HG02840 (cell line): ENCODE data around the gene PUS7.
A peak's percentile ranks its signal among the peaks of the same experiment; 100 is the strongest.
"Not testable (repeated sequence)": the region's sequence is repeated elsewhere in the genome, so short reads cannot be mapped to it uniquely, and the experiment has no call there.

Source experiments
- ATAC-seq: cut with Tn5 transposase; IDR thresholded peaks from one replicate; pipeline ENCODE4 v1.9.1; 2021; ENCODE audit warnings: mild to moderate bottlenecking, moderate library complexity, moderate number of reproducible peaks; ENCODE audit not compliant: unreplicated experiment, low FRiP score

PUS7 gene, protein sequence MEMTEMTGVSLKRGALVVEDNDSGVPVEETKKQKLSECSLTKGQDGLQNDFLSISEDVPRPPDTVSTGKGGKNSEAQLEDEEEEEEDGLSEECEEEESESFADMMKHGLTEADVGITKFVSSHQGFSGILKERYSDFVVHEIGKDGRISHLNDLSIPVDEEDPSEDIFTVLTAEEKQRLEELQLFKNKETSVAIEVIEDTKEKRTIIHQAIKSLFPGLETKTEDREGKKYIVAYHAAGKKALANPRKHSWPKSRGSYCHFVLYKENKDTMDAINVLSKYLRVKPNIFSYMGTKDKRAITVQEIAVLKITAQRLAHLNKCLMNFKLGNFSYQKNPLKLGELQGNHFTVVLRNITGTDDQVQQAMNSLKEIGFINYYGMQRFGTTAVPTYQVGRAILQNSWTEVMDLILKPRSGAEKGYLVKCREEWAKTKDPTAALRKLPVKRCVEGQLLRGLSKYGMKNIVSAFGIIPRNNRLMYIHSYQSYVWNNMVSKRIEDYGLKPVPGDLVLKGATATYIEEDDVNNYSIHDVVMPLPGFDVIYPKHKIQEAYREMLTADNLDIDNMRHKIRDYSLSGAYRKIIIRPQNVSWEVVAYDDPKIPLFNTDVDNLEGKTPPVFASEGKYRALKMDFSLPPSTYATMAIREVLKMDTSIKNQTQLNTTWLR

DNA sequence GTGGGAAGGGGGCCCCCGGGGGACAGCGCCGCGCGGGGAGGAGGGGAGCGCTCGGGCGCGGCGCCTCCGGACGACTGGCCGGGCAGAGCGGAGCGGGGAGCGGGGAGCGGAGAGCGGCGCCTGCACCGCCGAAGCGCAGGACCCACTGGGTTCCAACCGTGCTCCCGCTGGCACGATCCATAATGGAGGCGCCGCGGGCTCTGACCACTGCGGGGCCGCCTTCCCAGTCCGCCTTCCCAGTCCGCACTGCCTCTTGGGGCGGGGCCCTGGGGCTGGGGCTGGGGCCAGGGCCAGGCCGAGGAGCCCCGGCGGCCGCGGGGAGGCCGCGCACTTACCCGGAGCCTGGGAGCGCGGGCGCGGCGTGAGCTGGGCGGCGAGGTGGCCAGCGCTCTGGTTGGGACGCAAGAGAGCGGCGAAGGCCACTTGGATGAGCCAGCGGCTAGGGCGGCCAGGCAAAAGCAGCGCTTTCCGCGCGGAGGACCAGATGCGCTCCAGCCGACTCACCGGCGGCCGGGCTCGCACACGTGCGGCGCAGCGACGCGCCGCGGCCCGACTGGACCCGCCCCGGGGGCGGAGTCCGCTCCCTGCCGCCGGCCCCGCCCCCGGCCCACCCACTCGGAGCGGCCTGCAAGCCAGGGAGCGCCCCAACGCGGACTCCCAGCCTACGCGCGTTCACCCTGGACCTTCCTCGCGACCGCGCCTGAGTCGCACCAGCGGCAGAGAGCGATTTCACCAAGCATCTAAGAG, at the start of gene PUS7:
PUS7 (minus strand) TSS at position 555 of the 747 bp plus-strand sequence. CDS start 13,759 bp downstream, outside the sequence.
- peak; percentile 87 for ATAC-seq

DNA sequence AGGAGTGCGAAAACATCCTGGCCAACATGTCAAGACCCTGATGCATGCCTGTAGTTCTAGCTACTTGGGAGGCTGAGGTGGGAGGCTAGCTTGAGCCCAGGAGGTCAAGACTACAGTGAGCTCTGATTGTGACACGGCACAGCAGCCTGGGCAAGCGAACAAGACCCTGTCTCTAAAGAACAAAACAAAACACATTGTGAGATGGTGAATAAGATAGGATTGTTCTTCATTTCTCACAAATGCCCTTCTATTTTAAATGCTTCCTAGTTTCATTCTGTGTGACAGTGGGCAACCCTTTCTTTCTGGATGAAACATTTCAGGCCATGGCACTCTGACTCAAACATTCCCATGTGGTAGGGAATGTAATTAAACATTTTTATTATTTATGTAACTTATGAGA, 45.8 kb upstream of the PUS7 start:
- no peak for ATAC-seq

DNA sequence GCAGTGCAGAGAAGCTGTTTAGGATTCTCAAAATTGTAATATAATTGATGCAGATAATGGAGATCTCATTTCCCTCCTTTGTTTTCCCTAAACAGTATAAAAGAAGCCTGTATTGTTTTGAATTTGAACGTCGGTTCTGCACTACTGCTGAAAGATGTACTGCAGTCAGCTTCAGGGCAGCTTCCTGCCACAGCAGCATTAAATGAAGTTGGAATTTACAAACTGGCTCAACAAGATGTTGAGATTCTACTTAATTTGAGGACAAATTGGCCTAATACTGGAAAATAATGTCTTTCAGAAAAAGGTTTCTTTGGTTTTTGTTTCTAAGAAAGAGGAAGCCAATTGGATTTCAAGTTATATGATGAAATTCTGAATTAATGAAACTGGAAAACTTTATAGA, 45.0 kb upstream of the PUS7 start:
- ATAC-seq: no peak

DNA sequence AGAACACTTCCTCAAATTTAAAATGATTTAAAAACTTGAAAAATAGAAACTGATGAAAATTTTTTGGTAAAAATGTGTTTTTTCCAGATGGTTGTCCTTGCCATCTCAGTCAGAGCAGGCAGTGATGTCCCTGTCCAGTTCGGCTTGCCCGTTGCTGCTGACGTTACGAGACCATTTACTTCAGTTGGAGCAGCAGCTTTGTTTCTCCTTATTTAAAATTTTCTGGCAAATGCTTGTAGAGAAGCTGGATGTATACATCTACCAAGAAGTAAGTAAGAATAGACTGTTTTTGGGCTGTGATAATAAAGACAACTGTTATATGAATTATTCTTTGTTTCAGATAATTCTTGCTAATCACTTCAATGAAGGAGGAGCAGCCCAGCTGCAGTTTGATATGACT, 43.1 kb upstream of the PUS7 start:
- no peak for ATAC-seq

DNA sequence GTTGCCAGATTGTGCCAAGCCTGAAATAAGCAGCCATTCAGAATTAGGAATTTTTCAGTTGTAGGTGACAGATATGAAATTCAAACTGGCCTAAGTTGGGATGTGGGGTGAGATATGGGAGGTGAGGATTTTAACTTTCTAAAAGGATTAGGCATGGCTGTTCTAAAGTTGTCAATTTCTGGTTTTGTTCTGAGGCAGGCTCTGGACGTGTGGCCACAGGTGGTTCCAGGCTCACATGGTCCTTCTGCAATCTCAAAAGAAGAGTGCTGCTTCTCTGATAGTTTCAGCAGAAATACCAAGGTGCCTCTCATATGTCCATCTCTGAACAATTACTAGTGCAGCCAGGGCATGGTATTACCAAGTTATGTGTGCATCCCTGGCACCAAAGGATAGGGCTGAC, 37.9 kb upstream of the PUS7 start:
- ATAC-seq: no peak

DNA sequence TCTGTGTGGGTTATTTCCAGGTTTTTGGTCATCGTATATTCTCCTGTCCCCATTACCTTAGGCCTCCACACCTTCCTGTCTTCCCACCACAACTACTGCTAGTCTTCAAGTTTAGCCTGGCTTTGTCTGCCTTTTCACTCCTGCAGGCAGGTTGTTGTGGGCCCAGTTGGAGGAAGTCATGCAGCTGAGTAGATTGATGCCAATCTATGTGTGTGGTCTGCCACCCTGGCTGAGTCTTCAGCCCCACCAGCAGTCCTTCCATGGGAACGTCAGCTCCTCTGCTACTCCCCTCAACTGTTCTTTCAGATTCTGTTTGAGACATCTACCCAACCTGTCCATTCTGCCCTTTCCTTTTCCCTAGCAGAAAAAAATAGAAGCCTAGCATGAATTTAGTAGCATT, 16.3 kb upstream of the PUS7 start:
- ATAC-seq: no peak

DNA sequence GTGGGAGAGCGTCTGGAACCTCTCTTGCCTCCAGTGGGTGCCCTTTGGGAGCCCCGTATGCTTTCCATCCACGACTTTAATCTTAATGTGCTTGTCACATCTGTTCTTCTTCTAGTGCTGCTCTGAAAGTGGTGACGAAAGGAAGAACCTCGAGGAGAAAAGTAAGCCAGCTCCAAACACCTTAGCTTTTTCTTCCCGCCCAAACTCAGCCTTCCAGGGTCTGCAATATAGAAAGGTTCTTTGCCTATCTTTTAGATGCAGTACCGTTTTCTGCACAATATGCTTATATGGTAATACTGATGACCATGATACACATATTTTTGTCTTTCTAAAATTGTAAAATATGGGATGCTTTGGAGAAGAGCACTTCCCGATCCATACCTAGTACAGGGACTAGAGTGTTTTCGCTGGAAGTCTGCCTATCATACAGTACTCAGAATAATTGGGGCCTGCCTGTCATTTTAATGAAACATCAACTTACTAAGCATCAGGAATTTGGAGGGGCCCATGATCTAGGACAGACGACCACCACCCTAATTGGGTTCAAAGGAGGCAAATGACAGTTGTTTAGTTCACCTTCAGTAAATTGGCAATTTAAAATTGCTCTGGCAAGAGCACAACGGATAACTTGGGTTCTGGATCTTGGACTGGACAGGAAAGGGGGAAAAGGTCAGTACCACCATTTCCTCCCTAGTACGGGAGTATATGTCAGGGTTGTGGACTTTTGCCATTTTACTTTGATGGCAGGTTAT, 10.8 kb upstream of the PUS7 start:
- ATAC-seq: no peak

DNA sequence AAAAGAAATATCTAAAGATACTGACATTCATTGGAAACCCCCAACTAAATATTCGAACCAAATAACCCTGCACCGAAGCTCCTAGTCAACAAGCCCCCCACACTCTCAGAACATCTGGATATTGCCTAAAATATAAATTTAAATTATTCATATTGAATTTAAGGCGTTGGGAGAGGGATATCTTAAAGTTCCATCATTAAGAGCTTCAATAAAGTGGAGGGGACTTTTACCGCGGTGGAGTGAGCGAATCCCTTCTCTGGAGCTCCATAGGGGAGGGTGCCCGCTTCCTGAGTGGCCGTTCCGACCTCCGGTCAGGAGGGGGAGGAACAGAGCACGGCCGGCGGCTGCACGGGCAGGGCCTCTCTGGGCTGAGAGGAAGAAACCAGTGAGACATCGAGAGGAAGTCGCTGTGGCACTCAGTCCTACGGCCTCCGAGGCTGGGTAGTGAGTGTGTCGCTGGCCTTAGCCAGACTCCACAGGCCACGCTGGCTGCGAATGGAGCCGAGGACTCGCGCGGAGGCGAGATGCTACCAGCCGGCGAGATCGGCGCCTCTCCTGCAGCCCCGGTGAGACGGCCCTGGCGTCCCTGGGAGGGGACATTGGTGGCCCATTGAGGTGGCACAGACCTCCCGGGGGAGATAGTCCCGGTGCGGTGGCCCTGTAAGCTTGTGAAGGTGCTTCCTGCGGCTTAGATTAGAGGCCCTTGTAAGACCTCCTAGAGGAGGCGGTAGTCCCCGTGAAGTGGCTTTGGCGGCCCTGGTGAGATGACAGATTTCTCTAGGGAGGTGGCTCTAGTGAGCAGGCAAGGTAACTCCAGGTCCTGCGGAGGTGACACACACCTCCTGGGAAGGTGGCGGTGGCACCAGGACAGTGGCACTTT, 10.0 kb upstream of the PUS7 start, which contains the start of gene RINT1:
RINT1 (plus strand) TSS at position 410 of the 880 bp plus-strand sequence; CDS start at position 525, 115 bp downstream.
- ATAC-seq: peak; percentile 96

DNA sequence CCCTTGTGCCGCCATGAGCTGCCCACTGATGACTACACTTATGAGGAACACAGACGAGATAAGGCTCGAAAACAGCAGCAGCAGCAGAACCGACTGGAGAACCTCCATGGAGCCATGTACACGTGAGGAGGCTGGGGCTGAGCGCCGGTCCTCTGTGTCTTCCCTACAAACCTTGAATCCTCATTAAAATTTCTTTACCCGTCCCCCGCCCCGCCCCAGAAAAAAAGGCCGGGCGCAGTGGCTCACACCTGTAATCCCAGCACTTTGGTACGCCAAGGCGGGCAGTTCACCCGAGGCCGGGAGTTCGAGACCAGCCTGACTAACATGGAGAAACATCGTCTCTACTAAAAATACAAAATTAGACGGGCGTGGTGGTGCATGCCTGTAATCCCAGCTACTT, 8.5 kb upstream of the PUS7 start:
- ATAC-seq: no peak

DNA sequence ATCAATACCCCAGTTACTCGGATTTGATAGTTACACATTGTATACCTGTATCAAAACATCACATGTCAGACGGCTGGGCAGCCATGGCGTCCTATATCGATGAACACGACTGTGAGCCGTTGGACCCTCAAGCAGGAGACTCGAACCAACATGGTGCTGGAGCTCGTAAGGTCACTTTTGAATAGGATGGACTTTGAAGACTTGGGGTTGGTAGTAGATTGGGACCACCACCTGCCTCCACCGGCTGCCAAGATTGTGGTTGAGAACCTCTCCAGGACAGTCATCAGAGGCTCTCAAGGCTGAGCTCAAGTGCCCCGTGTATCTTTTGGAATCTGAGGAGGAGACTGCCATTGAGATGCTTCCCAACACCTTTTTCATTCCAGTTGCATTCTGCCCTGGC, 8.1 kb upstream of the PUS7 start:
- no peak for ATAC-seq

DNA sequence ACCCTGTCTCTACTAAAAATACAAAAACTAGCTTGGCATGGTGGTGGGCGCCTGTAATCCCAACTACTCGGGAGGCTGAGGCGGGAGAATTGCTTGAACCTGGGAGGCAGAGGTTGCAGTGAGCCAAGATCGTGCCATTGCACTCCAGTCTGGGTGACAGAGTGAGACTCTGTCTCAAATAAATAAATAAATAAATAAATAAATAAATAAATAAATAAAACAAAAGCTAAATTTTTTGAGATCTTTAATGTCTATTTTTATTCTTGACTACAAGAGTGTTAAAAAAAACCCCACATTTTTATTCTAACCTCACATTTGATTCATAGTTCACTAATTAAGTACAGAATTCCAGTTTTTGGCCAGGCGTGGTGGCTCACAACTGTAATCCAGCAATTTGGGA, 5.7 kb upstream of the PUS7 start:
- not testable (repeated sequence) for ATAC-seq

DNA sequence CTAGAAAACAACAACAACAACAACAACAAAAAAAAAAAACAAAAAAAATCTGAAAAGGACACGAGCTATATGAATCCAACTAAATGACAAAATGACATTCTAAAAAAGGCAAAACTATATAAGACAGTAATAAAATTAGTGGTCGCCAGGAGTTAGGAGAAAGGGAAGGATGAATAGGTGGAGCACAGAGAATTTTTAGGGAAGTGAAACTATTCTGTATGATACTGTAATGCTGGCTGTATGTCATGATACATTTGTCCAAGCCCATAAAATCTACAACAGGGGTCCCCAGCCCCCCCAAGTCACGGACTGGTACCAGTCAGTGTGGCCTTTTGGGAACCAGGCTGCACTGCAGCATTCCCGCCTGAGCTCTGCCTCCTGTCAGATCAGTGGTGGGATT, 2.8 kb upstream of the PUS7 start:
- no peak for ATAC-seq

DNA sequence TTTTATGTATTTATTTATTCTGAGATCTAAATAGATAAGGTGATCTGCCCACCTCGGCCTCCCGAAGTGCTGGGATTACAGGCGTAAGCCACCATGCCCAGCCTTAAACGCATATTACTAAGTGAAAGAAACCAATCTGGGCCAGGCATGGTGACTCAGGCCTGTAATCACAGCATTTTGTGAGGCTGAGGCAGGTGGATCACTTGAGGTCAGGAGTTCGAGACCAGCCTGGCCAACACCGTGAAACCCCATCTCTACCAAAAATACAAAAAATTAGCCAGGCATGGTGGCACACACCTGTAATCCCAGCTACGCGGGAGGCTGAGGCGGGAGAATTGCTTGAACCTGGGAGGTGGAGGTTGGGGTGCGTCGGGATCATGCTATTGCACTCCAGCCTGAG, 2.4 kb upstream of the PUS7 start:
- not testable (repeated sequence) for ATAC-seq

DNA sequence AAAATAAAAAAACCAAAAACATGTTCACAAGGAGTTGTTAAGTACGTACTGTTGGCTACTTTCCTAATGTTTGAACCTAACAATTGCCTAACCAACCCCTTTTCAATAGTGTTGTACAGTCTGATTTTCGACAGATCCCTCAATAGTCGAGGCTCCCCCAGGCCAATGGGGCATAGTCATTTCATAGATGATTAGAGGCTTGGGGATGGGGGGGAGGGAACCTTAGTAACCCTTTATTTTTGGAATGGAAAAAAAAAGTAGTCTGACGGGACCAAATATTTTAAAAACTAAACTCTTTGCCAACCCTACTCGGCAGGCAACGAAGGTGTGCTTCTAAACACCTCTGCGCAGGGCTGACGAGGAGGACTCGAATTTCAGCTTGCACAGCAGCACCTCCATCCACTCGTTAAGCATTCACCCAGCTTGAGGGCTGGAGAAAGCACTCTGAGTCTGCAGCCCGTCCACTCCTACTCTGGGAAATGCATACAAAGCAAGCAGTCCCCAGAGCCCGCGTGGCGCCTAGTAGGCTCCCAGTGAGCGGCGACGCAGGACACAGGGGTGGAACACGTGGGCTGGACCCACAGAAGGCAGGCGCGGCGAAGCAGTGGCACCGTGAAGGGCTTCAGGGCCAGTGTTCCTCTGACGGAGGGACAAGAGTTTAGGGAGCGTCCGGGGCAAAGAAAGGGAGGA, 899 bp downstream of the PUS7 start:
- peak; percentile 34 for ATAC-seq

DNA sequence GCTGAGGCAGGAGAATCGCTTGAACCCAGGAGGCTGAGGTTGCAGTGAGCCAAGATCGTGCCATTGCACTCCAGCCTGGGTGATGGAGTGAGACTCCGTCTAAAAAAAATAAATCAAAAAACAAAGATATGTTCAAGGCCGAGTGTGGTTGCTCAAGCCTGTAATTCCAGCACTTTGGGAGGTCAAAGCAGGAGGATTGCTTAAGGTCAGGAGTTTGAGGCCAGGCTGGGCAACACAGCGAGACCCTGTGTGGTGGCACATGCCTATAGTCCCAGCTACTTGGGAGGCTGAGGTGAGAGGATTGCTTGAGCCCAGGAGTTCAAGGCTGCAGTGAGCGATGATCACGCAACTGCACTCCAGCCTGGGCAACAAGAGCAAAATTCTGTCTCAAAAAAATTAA, 1.5 kb downstream of the PUS7 start:
- ATAC-seq: not testable (repeated sequence)

DNA sequence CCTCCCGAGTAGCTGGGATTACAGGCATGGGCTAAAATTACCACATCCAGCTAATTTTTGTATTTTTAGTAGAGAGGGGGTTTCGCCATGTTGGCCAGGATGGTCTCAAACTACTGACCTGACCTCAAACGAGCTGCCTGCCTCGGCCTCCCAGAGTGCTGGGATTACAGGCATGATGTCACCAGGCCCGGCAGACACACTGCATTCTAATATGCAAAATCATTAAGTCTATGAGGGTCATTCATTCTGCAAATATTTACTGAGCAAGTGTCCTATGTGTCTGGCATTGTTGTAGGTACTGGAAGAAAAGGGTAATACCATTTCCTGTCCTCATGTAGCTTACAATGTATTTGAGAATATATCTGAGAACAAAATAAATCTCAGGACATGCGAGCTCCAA, 2.7 kb downstream of the PUS7 start:
- ATAC-seq: no peak

DNA sequence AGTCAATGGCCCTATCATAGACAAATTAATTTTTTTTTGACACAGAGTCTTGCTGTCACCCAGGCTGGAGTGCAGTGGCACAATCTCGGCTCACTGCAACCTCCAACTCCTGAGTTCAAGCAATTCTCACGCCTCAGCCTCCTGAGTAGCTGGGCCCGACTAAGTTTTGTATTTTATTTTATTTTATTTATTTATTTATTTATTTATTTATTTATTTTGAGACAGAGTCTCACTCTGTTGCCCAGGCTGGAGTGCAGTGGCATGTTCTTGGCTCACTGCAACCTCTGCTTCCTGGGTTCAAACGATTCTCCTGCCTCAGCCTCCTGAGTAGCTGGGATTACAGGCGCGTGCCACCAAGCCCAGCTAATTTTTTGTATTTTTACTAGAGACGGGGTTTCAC, 6.5 kb downstream of the PUS7 start:
- ATAC-seq: not testable (repeated sequence)

DNA sequence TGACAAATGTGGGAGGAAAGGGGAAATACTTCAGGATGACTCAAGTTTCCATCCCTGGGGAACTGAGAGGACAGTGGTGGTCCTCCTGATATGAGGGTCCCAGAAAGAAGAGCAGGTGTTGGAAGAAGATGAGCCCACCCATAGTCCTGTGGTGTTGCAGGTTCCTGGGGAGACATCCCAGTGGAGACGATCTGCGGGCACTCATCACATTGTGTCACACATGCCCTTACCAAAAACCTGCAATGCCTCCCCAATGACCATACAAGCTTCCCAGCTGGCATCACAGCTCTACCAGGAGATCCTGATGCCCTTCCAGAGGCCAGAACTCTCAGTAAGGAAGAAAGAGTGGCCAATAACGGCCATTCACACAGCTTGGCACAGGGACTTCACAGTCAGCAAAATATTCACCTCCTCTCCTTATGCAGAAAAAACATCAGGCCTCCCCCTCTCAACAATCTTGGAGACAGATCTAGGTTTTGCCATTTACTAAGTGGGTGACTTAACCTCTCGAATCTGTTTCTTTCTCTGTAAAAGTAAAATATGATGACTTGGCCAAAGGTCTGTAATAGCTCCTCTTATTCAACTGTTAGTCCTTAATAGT, 9.0 kb downstream of the PUS7 start:
- ATAC-seq: no peak

DNA sequence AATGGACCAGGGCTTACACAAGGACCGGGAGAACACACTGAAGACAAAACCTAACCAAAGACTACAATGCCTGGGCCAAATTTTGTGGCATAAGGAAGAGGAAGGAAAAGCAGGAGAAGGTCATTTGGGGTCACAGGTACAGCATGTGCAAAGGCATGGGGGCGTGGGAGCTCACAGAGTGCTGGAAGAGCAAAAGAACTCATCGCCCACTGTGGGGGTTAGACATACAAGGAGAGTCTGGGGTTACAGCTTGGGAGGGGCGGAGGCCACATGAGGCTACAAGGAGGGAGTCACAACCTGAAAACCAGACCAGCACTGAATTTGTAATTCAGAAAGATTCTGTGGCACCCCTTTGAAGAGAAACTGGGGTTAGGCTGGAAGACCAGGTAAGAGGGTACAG, 9.7 kb downstream of the PUS7 start:
- ATAC-seq: no peak
